ENCODE measurements around the gene ELOVL5.

ELOVL5 gene

GRCh38 chr6:53295176-53295575 is 53.6 kb downstream of the ELOVL5 start:
- TF ChIP-seq RAD21 (IDR thresholded peaks at IDR 0.05; ENCODE audit: low read depth) (no peak), REST (IDR thresholded peaks at IDR 0.05; ENCODE audit: low read depth) (no peak), CEBPB (IDR thresholded peaks at IDR 0.05) (no peak), FOXM1 (IDR thresholded peaks at IDR 0.05; ENCODE audit: borderline replicate concordance, low read depth) (no peak), TAF1 (IDR thresholded peaks at IDR 0.05; ENCODE audit: low read depth) (no peak), NFIC (IDR thresholded peaks at IDR 0.05) (no peak), TEAD4 (IDR thresholded peaks at IDR 0.05) (no peak), MAX (IDR thresholded peaks at IDR 0.05) (no peak), YY1 (IDR thresholded peaks at IDR 0.05; ENCODE audit: low read depth) (no peak), CREB1 (IDR thresholded peaks at IDR 0.05; ENCODE audit: low read depth) (no peak), EGR1 (IDR thresholded peaks at IDR 0.05) (no peak)

GRCh38 chr6:53294611-53295010 is 54.1 kb downstream of the ELOVL5 start:
- TF ChIP-seq TAF1 (IDR thresholded peaks at IDR 0.05; ENCODE audit: low read depth) (no peak), NFIC (IDR thresholded peaks at IDR 0.05) (no peak), RAD21 (IDR thresholded peaks at IDR 0.05; ENCODE audit: low read depth) (no peak), USF1 (IDR thresholded peaks at IDR 0.05) (no peak), EP300 (IDR thresholded peaks at IDR 0.05; ENCODE audit: borderline replicate concordance) (no peak), REST (IDR thresholded peaks at IDR 0.05; ENCODE audit: low read depth) (no peak), FOXM1 (IDR thresholded peaks at IDR 0.05; ENCODE audit: borderline replicate concordance, low read depth) (no peak), TCF12 (IDR thresholded peaks at IDR 0.05; ENCODE audit: low read depth) (no peak), TEAD4 (IDR thresholded peaks at IDR 0.05) (no peak), CEBPB (IDR thresholded peaks at IDR 0.05) (no peak), MAX (IDR thresholded peaks at IDR 0.05) (no peak), YY1 (IDR thresholded peaks at IDR 0.05; ENCODE audit: low read depth) (no peak), ZBTB7A (IDR thresholded peaks at IDR 0.05; ENCODE audit: low read depth) (no peak), CREB1 (IDR thresholded peaks at IDR 0.05; ENCODE audit: low read depth) (no peak), EGR1 (IDR thresholded peaks at IDR 0.05) (no peak)

GRCh38 chr6:53294095-53294494 is 54.7 kb downstream of the ELOVL5 start:
- TF ChIP-seq TCF12 (IDR thresholded peaks at IDR 0.05; ENCODE audit: low read depth) (no peak), YY1 (IDR thresholded peaks at IDR 0.05; ENCODE audit: low read depth) (no peak), RAD21 (IDR thresholded peaks at IDR 0.05; ENCODE audit: low read depth) (peak; percentile 23; the same call in 1 of the 2 replicates), CREB1 (IDR thresholded peaks at IDR 0.05; ENCODE audit: low read depth) (no peak)

GRCh38 chr6:53293691-53294090 is 55.1 kb downstream of the ELOVL5 start:
- TF ChIP-seq TAF1 (IDR thresholded peaks at IDR 0.05; ENCODE audit: low read depth) (no peak), MAX (IDR thresholded peaks at IDR 0.05) (no peak), EP300 (IDR thresholded peaks at IDR 0.05; ENCODE audit: borderline replicate concordance) (no peak), ZBTB7A (IDR thresholded peaks at IDR 0.05; ENCODE audit: low read depth) (no peak), EGR1 (IDR thresholded peaks at IDR 0.05) (no peak), REST (IDR thresholded peaks at IDR 0.05; ENCODE audit: low read depth) (no peak), RAD21 (IDR thresholded peaks at IDR 0.05; ENCODE audit: low read depth) (no peak), USF1 (IDR thresholded peaks at IDR 0.05) (no peak), FOXM1 (IDR thresholded peaks at IDR 0.05; ENCODE audit: borderline replicate concordance, low read depth) (no peak), CREB1 (IDR thresholded peaks at IDR 0.05; ENCODE audit: low read depth) (no peak), CEBPB (IDR thresholded peaks at IDR 0.05) (no peak), NFIC (IDR thresholded peaks at IDR 0.05) (no peak), YY1 (IDR thresholded peaks at IDR 0.05; ENCODE audit: low read depth) (no peak), TCF12 (IDR thresholded peaks at IDR 0.05; ENCODE audit: low read depth) (no peak)

Measured in Ishikawa (cell line).